HuH-7 (cell line): ENCODE measurements around the gene ADCY9.
"Not testable (repeated sequence)": the region's sequence is repeated elsewhere in the genome, so short reads cannot be mapped to it uniquely, and the experiment has no call there.

Experiments used
- DNase-seq: peaks from one replicate; pipeline ENCODE4 v3.0.0; 2011; ENCODE audit warnings: low spot score

The ADCY9 gene

DNA sequence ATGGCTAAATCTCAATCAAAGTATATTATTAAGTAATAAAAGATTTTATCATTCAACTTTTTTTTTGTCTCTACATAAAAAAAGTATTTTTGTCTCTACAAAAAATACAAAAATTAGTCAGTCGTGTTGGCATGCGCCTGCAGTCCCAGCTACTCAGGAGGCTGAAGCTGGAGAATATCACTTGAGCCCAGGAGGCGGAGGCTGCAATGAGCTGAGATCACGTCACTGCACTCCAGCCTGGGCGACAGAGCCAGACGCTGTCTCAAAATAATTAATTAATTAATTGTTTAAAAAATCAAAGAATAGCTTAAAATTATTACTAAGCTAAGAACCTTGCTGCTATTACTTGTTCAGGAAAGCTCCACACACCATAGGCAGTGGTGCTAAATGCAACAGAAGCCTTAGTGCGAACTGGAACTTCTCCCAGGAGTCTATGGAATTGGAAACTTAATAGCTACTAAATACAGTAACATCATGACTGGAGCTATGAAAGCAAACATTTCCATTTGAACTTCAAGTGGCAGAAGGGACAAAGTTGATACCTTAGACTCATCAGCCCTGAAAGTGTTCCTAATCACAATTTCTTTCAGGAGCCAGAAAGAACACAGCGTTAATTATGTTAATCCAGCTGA, 22.6 kb downstream of the ADCY9 start:
- DNase-seq, result no peak

DNA sequence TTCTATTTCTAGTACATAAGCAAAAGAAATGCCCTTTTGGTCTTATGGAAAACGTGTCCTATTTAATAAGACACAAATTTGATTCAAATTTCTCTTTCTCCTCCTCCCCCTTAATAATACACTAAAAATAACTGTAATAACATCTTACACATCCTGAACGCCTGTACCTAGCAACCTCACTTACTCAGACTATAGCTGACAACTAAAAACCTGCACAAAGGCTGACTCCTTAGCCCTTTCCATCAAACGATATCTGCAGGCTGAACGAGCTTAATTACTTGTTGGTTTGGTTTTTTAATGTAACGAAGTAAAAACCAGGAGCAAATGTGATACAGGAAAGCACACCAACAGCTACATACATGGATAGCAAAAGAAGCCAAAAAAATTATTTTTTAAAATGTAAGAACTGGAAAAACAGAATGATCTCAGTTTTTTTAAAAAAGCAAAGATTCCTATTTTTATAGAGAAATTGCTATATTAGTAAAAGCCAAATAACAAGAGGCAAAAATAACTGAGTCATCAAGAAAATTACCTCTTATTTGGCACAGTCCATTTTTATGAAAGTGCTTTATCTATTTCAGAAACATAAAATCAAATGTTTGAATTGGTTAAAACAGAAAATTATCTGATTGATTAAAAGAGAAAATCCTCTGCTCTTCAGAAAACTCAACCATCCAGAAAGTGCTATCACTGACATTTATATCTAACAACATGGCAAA, 23.5 kb downstream of the ADCY9 start:
- no peak for DNase-seq

DNA sequence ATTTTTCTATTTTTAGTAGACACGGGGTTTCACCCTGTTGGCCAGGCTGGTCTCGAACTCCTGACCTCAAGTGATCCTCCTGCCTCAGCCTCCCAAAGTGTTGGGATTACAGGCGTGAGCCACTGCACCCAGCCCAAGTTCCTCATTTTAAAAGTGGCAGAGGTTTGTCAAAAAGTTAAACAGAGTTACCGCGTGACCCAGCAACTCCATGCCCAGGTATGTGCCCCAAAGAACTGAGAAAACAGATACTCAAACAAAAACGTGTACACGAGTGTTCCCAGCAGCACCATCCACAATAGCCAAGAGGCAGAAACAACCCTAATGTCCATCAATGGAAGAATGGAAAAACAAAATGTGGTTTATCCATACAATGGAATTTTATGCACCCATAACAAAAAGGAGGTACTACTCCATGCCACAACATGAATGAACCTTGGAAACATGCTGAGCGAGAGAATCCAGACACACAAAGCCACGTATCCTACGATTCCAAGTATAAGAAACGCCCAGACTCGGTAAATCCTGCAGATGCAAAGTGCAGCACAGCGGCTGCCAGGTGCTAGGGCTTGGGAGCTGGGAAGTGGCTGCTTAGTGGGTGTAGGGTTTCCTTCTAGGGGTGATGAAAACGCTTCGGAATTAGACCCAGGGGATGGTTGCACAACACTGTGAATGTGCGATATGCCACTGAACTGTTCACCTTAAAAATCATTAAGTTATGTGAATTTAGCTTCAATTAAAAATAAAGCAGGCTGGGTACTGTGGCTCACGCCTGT, 24.8 kb downstream of the ADCY9 start:
- DNase-seq, result no peak

DNA sequence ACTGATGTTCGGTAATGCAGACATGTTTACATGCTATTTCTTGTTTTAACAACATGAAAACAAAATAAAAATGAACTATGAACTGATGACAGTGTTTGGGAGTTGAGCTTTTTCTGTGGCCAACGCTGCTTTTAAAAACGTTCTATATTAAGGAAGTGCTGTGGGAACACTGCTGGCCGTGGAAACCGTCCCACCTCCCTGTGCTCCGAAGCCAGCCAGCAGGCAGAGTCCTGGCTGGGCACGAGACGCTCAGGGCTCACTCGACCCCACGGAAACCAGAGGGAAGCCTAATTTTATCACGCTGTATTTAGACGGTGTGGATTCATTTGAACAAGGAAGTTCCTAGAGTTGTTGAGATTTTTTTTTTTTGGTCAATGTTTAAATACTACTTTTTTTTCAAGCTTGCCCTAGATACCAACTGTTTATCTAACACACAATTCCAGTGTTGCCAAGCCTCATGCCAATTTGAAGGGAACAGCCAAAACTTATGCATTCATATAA, 25.8 kb downstream of the ADCY9 start:
- DNase-seq, result no peak

DNA sequence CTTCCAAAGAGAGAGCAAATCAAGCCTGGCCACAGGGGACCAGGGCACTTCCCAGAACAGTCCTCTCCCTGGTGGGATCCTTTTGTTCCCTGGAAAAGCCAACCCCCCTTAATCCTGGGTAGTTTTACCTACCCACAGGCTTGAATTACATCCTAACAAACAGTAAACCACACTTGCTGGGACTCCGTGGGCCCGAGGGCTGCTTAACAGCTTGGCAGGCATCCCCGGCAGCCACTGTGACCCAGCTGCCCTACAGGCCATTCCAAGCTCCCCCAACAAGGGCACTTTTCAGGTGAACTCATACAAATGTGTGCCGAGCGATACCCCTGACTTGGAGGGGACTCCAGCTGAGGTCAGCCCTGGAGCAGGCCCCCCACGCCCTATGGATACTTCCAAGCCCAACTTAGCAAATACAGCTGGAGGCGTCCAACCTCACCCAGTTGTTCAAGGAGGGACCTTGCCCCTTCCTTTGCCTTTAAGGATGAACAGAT, 26.4 kb downstream of the ADCY9 start:
- DNase-seq, result no peak

DNA sequence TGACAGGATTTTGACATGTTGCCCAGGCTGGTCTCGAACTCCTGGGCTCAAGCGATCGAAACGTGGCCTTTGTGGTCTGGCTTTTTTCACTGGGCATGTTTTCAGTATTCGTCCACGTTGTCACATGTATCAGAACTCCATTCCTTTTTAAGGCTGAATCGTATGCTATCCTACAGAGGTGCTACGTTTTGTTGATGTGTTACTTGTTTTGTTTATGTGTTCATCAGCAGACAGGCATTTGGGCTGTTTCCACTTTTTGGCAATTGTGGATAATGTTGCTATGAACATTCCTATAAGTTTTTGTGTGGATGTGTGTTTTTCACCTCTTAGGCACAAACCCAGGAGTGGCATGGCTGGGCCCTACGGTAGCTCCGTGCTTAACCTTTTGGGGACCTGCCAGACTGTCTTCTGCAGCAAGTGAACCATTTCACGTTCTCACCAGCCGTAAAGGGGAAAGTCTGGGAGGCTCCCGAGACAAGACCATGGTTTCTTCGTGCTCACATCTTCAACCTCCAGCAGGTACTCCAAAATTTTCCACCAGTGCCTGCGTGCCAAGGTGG, 26.9 kb downstream of the ADCY9 start:
- no peak for DNase-seq

- DNase-seq, result no peak
Observed at GRCh38 chr16:4087990-4088577, 28.2 kb downstream of the ADCY9 start.

DNA sequence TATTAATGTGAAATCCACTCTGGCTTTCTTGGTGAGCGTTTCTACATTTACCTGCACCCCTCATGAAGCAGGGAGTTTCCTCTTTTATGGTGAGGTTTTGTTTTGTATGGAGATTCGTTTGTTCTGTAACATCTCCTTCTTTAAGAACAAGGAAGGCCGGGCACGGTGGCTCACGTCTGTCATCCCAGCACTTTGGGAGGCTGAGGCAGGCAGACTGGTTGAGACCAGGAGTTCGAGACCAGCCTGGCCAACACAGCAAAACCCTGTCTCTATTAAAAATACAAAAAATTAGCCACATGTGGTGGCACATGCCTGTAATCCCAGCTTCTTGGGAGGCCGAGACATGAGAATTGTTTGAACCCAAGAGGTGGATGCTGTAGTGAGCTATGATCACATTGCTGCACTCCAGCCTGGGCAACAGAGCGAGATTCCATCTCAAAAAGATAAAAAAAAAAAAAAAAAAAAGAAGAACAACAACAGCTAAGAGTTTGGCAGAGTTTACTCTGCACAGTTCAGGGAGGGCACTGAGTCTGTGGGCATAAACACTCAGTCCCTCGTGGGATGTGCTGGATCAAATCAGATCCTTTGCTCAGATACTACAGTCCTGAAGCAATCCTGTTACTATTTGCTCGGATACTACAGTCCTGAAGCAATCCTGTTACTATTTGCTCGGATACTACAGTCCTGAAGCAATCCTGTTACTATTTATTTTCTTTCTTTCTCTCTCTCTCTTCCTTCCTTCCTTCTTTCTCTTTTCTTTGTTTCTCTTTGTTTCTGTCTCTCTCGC, 28.9 kb downstream of the ADCY9 start:
- no peak for DNase-seq

- DNase-seq, result no peak
Observed at GRCh38 chr16:4086153-4086552, 30.1 kb downstream of the ADCY9 start.

DNA sequence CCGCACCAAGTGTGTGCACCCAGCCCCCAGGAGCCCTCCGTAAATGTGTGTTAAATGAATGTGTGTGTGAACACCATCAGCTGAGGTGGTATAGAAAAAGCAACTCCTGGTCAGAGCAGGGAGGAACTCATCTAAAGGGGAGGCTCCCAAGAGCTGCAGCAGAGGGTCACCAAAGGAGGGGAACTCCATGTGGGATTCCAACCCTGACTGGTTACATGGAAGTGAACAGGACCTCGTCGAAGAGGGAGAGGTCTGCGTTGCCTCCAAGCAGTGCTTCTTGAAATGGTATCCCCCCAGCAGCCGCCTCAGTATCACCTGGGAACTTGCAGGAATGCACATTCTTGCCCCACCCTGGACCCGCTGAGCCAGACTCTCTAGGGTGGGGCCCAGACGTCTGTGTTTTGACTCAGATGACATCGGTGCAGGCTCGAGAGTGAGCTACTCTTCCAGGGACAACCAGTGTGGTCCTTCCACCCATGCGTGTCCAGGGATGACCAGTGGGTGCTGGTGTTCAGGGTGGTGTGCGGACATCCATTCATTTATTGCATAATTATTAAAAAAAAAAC, 30.8 kb downstream of the ADCY9 start:
- DNase-seq, result no peak

DNA sequence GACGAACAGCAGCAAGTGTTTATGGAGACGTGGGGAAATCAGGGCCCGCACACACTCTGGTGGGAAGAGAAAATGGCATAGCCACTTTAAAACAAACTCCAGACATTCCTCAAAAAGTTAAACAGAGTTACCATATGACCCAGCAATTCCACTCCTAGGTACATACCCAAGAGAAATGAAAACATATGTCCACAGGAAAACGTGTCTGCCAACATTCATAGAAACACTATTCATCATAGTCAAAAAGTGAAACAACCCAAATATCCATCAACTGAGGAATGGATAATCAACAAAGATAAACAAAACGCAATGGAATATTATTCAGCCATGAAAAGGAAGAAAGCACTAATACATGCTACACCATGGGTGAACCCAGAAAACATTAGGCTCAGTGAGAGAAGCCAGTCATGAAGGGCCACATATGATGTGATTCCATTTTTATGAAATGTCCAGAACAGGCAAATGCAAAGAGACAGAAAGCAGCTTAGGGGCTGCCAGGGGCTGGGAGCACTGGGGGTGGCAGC, 32.8 kb downstream of the ADCY9 start:
- no peak for DNase-seq

DNA sequence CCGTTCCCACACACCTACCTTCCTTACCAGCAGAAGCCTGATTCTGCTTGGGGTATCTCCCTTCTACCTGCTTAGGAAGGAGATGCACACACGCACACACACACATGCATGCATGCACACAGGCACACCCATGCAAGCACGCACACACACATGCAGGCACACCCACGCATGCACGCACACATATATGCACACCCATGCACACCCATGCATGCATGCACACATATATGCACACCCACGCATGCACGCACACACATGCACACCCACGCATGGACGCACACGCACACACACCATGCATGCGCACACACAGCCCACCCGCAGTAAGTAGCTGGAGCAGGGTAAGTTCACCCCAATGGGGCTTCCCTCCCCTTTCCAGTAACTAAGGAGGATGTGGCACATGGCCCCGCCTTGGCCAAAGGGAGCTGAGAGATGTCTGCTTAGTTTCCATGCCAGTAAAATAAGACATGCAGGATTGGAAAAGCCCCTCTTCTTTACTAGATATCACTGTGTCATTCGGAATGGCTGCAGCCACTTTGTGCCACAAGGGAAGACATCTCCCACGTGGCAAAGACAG, 33.7 kb downstream of the ADCY9 start:
- no peak for DNase-seq

GRCh38 chr16:4081521-4082021, 34.7 kb downstream of the ADCY9 start:
- no peak for DNase-seq

GRCh38 chr16:4081047-4081446, 35.2 kb downstream of the ADCY9 start:
- DNase-seq, result no peak

DNA sequence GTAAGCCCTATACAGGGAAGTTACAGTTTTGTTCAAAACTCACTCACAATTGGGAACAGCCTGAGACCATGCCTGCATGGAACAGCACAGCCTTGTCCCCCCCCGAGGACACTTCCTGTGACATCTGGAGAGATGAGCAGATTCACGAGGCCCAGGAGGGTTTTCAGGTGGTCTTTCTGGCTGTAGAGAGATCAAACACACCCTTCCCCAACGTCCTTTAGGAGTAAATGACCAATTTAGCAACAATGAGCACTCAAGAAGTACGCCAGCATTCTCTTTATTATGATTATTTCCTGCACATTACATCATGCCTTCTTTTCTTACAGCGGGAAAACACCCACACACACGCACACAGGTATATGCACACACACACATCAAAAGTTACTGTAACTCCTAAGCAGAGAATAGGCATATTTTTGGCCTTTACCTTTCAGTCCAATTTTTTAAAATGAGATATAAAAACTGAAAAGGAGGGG, 39.0 kb downstream of the ADCY9 start:
- DNase-seq, result no peak

- no peak for DNase-seq
Observed at GRCh38 chr16:4075534-4075933, 40.7 kb downstream of the ADCY9 start.

GRCh38 chr16:4073150-4073549, 43.1 kb downstream of the ADCY9 start:
- DNase-seq, result not testable (repeated sequence)

DNA sequence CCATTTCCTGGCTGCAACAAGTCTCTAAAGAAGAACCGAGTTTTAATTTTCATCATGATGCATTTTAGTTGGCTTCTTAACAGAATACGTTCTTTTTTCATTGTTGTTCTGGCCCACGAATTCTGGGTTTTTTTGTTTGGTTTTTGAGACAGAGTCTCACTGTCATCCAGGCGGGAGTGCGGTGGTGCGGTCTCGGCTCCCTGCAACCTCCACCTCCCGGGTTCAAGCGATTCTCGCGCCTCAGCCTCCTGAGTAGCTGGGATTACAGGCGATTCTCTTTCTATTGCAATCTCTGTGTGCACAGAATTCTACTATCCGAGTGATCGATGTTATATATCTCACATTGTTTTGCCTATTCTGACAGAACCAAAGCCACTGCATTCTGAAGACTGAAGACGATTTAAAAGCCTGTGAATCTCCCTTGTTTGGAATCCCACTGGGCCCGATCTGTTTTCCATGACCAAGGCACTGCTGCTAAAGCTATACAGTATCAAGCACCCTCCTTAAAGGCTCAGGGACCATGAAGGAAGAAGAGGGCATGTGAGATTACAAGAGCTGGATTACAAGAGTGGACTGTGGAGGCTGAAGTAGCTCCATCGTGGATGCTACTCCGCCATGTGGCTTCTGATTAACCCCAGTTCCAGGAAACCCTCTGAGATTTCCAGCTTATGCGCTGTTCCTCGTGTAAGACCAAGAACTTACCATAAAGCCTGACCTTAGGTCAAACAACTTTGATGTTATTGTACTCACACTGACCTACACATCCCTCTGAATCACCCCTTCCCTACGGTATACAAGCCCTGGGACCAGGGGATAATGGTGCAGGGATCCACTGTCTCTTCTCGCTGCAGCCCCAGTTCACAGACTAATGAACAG, 44.3 kb downstream of the ADCY9 start:
- DNase-seq, result no peak

DNA sequence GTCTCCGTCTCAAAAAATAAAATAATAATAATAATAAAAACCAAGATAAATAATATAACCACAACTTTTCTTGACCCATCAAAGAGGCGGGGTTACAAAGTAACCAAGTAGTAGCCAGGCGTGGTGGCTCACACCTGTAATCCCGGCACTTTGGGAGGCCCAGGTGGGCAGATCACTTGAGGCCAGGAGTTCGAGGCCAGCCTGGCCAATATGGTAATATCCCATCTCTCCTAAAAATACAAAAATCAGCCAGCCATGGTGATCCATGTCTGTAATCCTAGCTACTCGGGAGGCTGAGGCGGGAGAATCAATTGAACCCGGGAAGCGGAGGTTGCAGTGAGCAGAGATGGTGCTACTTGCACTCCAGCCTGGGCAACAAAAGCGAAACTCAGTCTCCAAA, 45.3 kb downstream of the ADCY9 start:
- no peak for DNase-seq
